Astrocyte (in vitro differentiated cells and primary cell): ENCODE data around the gene PPP1R37.

ENCODE experiments used
- CTCF ChIP-seq: IDR thresholded peaks from 2 replicates; pipeline ENCODE4 v1.5.1; 2011; ENCODE audit warnings: low read depth, mild to moderate bottlenecking, inconsistent platforms, low read length, moderate library complexity; ENCODE audit not compliant: insufficient read depth
- EZH2 ChIP-seq: IDR thresholded peaks from 2 replicates; pipeline ENCODE4 v1.6.1; 2012; ENCODE audit warnings: mild to moderate bottlenecking, low read length, inconsistent platforms; ENCODE audit not compliant: insufficient read depth

- no peak for TF ChIP-seq CTCF
- no peak for TF ChIP-seq EZH2
These were observed 1.7 kb upstream of the PPP1R37 start for GRCh38 chr19:45091031-45091923.
